B cell (primary cell): ENCODE data around the gene VAC14. TPM values are rescaled to one million over a fixed set of nuclear protein-coding genes. Genes with fewer than 3 reads are reported as not detected.

Experiments
- ATAC-seq: fragments of 200-7000 bp; cut with Tn5 transposase; one replicate; pipeline ENCODE4 v1.10.0; 2021; ENCODE audit warnings: low read depth, mild to moderate bottlenecking, moderate number of reproducible peaks, moderate library complexity
- CTCF ChIA-PET: fragments of 350-600 bp; sonication (Branson Sonifier 250); formaldehyde crosslinking; loops from one replicate; lab custom pipeline; 2021; ENCODE audit warnings: antibody characterized with exemption, inconsistent platforms; lab: Charles Lee
- POLR2A ChIA-PET: fragments of 350-600 bp; sonication (Branson Sonifier 250); formaldehyde crosslinking; loops from one replicate; lab custom pipeline; 2021; ENCODE audit warnings: antibody characterized with exemption; lab: Charles Lee
- DNase-seq: peaks from one replicate; pipeline ENCODE4 v3.0.0; 2013
- H2AFZ ChIP-seq: 2 replicates; pipeline ENCODE4 v1.6.1; 2012; ENCODE audit warnings: mild to moderate bottlenecking, low read depth, low read length; ENCODE audit not compliant: insufficient read depth, poor library complexity, severe bottlenecking
- H3K27ac ChIP-seq, 2 donors: 1 replicate in 1 of 2; 2 replicates in 1 of 2; pipeline ENCODE4 v1.5.1; 2012 to 2013; ENCODE audit warnings: low read length in 2 of 2, mild to moderate bottlenecking in 2 of 2, moderate library complexity in 1 of 2
- H3K27me3 ChIP-seq, 4 experiments: fragments of 200-600 bp in 1 of 4; sonication (generic) in 1 of 4; replicated peaks in 1 of 4; 1 replicate in 2 of 4; 2 replicates in 2 of 4; pipeline versions ENCODE4 v1.6.1 to v1.7.0; 2013 to 2016; ENCODE audit warnings: low read length in 3 of 4, mild to moderate bottlenecking in 2 of 4, mixed read lengths in 1 of 4, moderate library complexity in 1 of 4; ENCODE audit not compliant: insufficient read depth in 4 of 4, control insufficient read depth in 3 of 4; ENCODE audit errors: control extremely low read depth in 1 of 4
- H3K36me3 ChIP-seq, 2 experiments: replicated peaks in 1 of 2; 1 replicate in 1 of 2; 2 replicates in 1 of 2; pipeline versions ENCODE4 v1.6.1 to v1.7.1; 2013; ENCODE audit warnings: low read length in 1 of 2; ENCODE audit not compliant: insufficient read depth in 2 of 2, control insufficient read depth in 1 of 2; ENCODE audit errors: control extremely low read depth in 1 of 2, extremely low read depth in 1 of 2
- H3K4me1 ChIP-seq, 2 donors: fragments of 200-600 bp in 1 of 2; sonication (generic) in 1 of 2; 1 replicate in 1 of 2; 2 replicates in 1 of 2; pipeline versions ENCODE4 v1.5.1 to v1.6.1; 2013 to 2017; ENCODE audit warnings: low read length in 2 of 2; ENCODE audit not compliant: control insufficient read depth in 2 of 2, insufficient read depth in 2 of 2
- H3K4me2 ChIP-seq: replicated peaks from 2 replicates; pipeline ENCODE3; 2012; ENCODE audit warnings: mild to moderate bottlenecking, low read depth, low read length; ENCODE audit not compliant: poor library complexity, severe bottlenecking
- H3K4me3 ChIP-seq, 5 experiments: fragments of 200-600 bp in 1 of 5; sonication (generic) in 1 of 5; 1 replicate in 3 of 5; 2 replicates in 2 of 5; pipeline versions ENCODE4 v1.5.1 to v1.7.0; 2011 to 2016; ENCODE audit warnings: low read length in 4 of 5, mild to moderate bottlenecking in 4 of 5, low read depth in 2 of 5, control low read depth in 1 of 5, moderate library complexity in 1 of 5; ENCODE audit not compliant: insufficient read depth in 1 of 5; ENCODE audit errors: control extremely low read depth in 1 of 5, extremely low read depth in 1 of 5
- H3K79me2 ChIP-seq: fragments of 200-600 bp; sonication (generic); one replicate; pipeline ENCODE4 v1.6.0; 2016; ENCODE audit warnings: low read length; ENCODE audit not compliant: control insufficient read depth, insufficient read depth
- H3K9ac ChIP-seq: fragments of 200-600 bp; sonication (generic); 2 replicates; pipeline ENCODE4 v1.6.1; 2017; ENCODE audit warnings: mild to moderate bottlenecking, low read length, moderate library complexity
- H3K9me3 ChIP-seq, 3 donors: one replicate each; pipeline versions ENCODE4 v1.6.1 to v1.7.1; 2013; ENCODE audit warnings: low read length in 2 of 3; ENCODE audit not compliant: control insufficient read depth in 2 of 3, insufficient read depth in 1 of 3; ENCODE audit errors: control extremely low read depth in 1 of 3
- H4K20me1 ChIP-seq: 2 replicates; pipeline ENCODE4 v1.6.0; 2012; ENCODE audit warnings: mild to moderate bottlenecking, low read length; ENCODE audit not compliant: insufficient read depth, control insufficient read depth, poor library complexity, severe bottlenecking
- H3K27ac Mint-ChIP-seq: one replicate; pipeline ENCODE4 v1.8.0; 2021; ENCODE audit warnings: mixed read lengths
- H3K27me3 Mint-ChIP-seq: one replicate; pipeline ENCODE4 v1.8.0; 2021; ENCODE audit warnings: mixed read lengths
- H3K4me1 Mint-ChIP-seq: one replicate; pipeline ENCODE4 v1.8.0; 2021; ENCODE audit warnings: mixed read lengths
- H3K4me3 Mint-ChIP-seq: one replicate; pipeline ENCODE4 v1.8.0; 2021; ENCODE audit warnings: mixed read lengths
- H3K9me3 Mint-ChIP-seq: one replicate; pipeline ENCODE4 v1.8.0; 2022; ENCODE audit warnings: mixed read lengths; ENCODE audit not compliant: insufficient read depth
- EZH2 ChIP-seq: IDR thresholded peaks from 2 replicates; pipeline ENCODE4 v1.6.1; 2012; ENCODE audit warnings: borderline replicate concordance, low read depth, mild to moderate bottlenecking, moderate library complexity, low read length; ENCODE audit not compliant: insufficient read depth, poor library complexity, severe bottlenecking
- WGBS: methylation state at CpG from one replicate; pipeline ENCODE4 v1.1.5; 2013; ENCODE audit warnings: missing lambda C conversion rate; ENCODE audit not compliant: insufficient coverage; 5-methylcytosine and 5-hydroxymethylcytosine counted together
- intact Hi-C: fragments of 100-400 bp; cut with micrococcal nuclease; formaldehyde crosslinking; loops from one replicate; pipeline ENCODE4 v1.10.0; 2022
- polyA plus RNA-seq: library from polyadenylated mRNA; depleted of rRNA; stranded (reverse); fragments of >200 nt; gene quantifications from 2 replicates; pipeline ENCODE4 v1.2.3, GENCODE V29; 2012
- total RNA-seq, 2 donors: library from RNA; stranded (reverse); fragments of 120-200 nt in 1 of 2; gene quantifications; 1 replicate in 1 of 2; 2 replicates in 1 of 2; pipeline versions ENCODE4 v1.2.3 to v1.2.4, GENCODE V29; 2013 to 2022
- TF ChIP-seq, protein P1 (sequence below): fragments of 200-600 bp; IDR thresholded peaks from one replicate; pipeline ENCODE4 v1.8.0; 2022; ENCODE audit warnings: antibody characterized with exemption, mild to moderate bottlenecking

VAC14 gene
- total and polyA plus RNA-seq, 2 donors (not counting 1 experiment from before 2014, with no cell fraction given): 42.6 to 64.7 TPM

DNA sequence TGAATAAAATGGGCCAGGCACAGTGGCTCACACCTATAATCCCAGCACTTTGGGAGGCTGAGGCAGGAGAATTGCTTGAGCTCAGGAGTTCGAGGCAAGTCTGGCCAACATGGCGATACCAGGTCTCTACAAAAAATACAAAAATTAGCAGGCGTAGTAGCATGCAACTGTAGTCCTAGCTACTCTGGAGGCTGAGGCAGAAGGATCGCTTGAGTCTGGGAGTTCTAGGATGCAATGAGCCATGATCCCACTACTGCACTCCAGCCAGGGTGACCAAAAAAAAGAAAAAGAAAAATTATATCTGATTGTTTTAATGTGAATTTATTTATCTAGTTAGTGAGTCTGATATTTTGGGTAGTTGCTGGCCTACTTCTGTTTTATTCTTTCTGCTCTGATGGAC, 147.6 kb downstream of the VAC14 start:
- CTCF ChIA-PET: interaction anchor here (0.6 to 3.5 kb wide), 14 partner anchors 59 to 1649 kb away, joined by 3 to 12 read pairs (median 3); no protein-coding TSS in a partner anchor
- Histone ChIP-seq H3K27ac (no peak overlapping the region), H3K9me3 (no peaks in the 10 kb centered on the region), H3K4me3 (no peak overlapping the region), H4K20me1 (no peaks in the 10 kb centered on the region), H3K36me3 (no peaks in the 10 kb centered on the region), H3K4me1 (peaks cover 2 to 5% of the 10 kb centered on the region in 2 donors), H3K9ac (no peak overlapping the region), H3K4me2 (no peak overlapping the region), H3K27me3 (no peaks in the 10 kb centered on the region), H3K79me2 (no peaks in the 10 kb centered on the region), H2AFZ (peak overlapping the region; percentile 76)
- DNase-seq (peak; percentile 19), ATAC-seq (no peak)
- H3K27me3 Mint-ChIP-seq: peaks cover 7% of the 10 kb centered on the region
- H3K4me3 Mint-ChIP-seq: no peak overlapping the region
- peaks cover 4% of the 10 kb centered on the region for H3K4me1 Mint-ChIP-seq
- intact Hi-C loops: loop anchor here (1.0 to 10.0 kb wide), 2 partner anchors 145 to 489 kb away; no protein-coding TSS in a partner anchor
- no peak for TF ChIP-seq EZH2
- TF ChIP-seq, protein P1, sequence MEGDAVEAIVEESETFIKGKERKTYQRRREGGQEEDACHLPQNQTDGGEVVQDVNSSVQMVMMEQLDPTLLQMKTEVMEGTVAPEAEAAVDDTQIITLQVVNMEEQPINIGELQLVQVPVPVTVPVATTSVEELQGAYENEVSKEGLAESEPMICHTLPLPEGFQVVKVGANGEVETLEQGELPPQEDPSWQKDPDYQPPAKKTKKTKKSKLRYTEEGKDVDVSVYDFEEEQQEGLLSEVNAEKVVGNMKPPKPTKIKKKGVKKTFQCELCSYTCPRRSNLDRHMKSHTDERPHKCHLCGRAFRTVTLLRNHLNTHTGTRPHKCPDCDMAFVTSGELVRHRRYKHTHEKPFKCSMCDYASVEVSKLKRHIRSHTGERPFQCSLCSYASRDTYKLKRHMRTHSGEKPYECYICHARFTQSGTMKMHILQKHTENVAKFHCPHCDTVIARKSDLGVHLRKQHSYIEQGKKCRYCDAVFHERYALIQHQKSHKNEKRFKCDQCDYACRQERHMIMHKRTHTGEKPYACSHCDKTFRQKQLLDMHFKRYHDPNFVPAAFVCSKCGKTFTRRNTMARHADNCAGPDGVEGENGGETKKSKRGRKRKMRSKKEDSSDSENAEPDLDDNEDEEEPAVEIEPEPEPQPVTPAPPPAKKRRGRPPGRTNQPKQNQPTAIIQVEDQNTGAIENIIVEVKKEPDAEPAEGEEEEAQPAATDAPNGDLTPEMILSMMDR: no peak
- WGBS: 100% methylated on average over 1 of the region's 4 CpGs
- no peaks in the 10 kb centered on the region for H3K9me3 Mint-ChIP-seq
- H3K27ac Mint-ChIP-seq: no peak overlapping the region
- POLR2A ChIA-PET: no interaction called here

DNA sequence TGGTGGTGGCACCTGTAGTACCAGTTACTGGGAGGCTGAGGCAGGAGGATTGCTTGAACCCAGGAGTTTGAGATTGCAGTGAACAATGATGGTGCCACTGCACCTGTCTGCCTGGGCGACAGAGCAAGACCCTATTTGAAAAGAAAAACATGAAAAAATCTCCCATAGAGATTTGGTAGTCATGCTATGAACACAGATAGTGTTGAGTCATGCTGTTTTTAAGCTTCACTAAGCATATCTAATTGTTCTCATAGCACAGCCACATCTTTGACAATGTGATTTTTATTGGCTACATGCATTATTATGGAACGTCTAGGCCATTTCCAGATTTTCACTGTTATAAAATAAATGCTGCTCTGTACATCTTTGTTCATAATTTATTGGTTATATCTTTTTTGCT, 148.6 kb downstream of the VAC14 start:
- Histone ChIP-seq H3K4me3 (no peak overlapping the region), H3K79me2 (no peaks in the 10 kb centered on the region), H3K36me3 (no peaks in the 10 kb centered on the region), H3K27ac (no peak overlapping the region), H3K9ac (no peak overlapping the region), H3K27me3 (no peaks in the 10 kb centered on the region), H3K9me3 (no peaks in the 10 kb centered on the region), H2AFZ (no peak overlapping the region), H4K20me1 (no peaks in the 10 kb centered on the region), H3K4me1 (peaks cover 2 to 5% of the 10 kb centered on the region in 2 donors), H3K4me2 (no peak overlapping the region)
- ChIA-PET POLR2A (interaction anchor here (0.6 kb wide), 1 partner anchor 791 kb away, joined by 3 read pairs; no protein-coding TSS in a partner anchor), CTCF (interaction anchor here (3.5 kb wide), 1 partner anchor 283 kb away, joined by 10 read pairs; no protein-coding TSS in a partner anchor)
- DNase-seq (no peak), ATAC-seq (no peak)
- Mint-ChIP-seq H3K4me3 (no peak overlapping the region), H3K27me3 (peaks cover 7% of the 10 kb centered on the region), H3K4me1 (peaks cover 4% of the 10 kb centered on the region), H3K9me3 (no peaks in the 10 kb centered on the region), H3K27ac (no peak overlapping the region)
- TF ChIP-seq EZH2: no peak
- TF ChIP-seq, protein P1: no peak
- no CpG with 5 or more reads among the region's 2 CpGs for WGBS
- intact Hi-C loops: loop anchor here (10.0 kb wide), 1 partner anchor 488 kb away; no protein-coding TSS in a partner anchor
